DOHH2 (cell line): Measurements from ENCODE around the gene ASB6.

Experiments used
- H3F3A ChIP-seq: fragments of 200-600 bp; sonication (generic), shearing (Covaris generic); 2 replicates; pipeline ENCODE4 v1.6.0; 2016; ENCODE audit warnings: antibody characterized with exemption, mild to moderate bottlenecking; ENCODE audit not compliant: control insufficient read depth, insufficient read depth
- H3K27ac ChIP-seq: fragments of 200-600 bp; sonication (generic); 2 replicates; pipeline ENCODE4 v1.5.1; 2014; ENCODE audit warnings: low read depth, mild to moderate bottlenecking, low read length, moderate library complexity
- H3K27me3 ChIP-seq: fragments of 200-600 bp; sonication (generic); 2 replicates; pipeline ENCODE4 v1.6.1; 2014; ENCODE audit warnings: mild to moderate bottlenecking, low read length, mixed read lengths; ENCODE audit not compliant: control insufficient read depth
- H3K36me3 ChIP-seq: fragments of 200-600 bp; sonication (generic); 2 replicates; pipeline ENCODE4 v1.6.1; 2014; ENCODE audit warnings: mild to moderate bottlenecking, low read length, moderate library complexity, mixed read lengths; ENCODE audit not compliant: control insufficient read depth
- H3K4me1 ChIP-seq: fragments of 200-600 bp; sonication (generic); 2 replicates; pipeline ENCODE4 v1.6.1; 2014; ENCODE audit warnings: mild to moderate bottlenecking, low read length, mixed read lengths; ENCODE audit not compliant: control insufficient read depth
- H3K4me2 ChIP-seq: fragments of 200-600 bp; sonication (generic); 2 replicates; pipeline ENCODE4 v1.6.0; 2014; ENCODE audit warnings: mild to moderate bottlenecking, low read length, moderate library complexity
- H3K4me3 ChIP-seq: fragments of 200-600 bp; sonication (generic); 2 replicates; pipeline ENCODE4 v1.5.1; 2014; ENCODE audit warnings: mild to moderate bottlenecking, low read length, mixed read lengths
- H3K79me2 ChIP-seq: fragments of 200-600 bp; sonication (generic); 2 replicates; pipeline ENCODE4 v1.6.1; 2014; ENCODE audit warnings: mild to moderate bottlenecking, low read length, mixed read lengths; ENCODE audit not compliant: control insufficient read depth
- H3K9me2 ChIP-seq: fragments of 200-600 bp; sonication (generic); replicated peaks from 2 replicates; pipeline ENCODE4 v1.6.1; 2014; ENCODE audit warnings: mild to moderate bottlenecking, low read length, mixed read lengths; ENCODE audit not compliant: control insufficient read depth
- H3K9me3 ChIP-seq: fragments of 200-600 bp; sonication (generic); 2 replicates; pipeline ENCODE4 v1.6.1; 2014; ENCODE audit warnings: antibody characterized with exemption, low read length, mixed read lengths; ENCODE audit not compliant: control insufficient read depth, insufficient read depth
- H4K20me1 ChIP-seq: fragments of 200-600 bp; sonication (generic); 2 replicates; pipeline ENCODE4 v1.6.0; 2014; ENCODE audit warnings: low read depth, mild to moderate bottlenecking, antibody characterized with exemption, low read length, moderate library complexity; ENCODE audit not compliant: control insufficient read depth, insufficient read depth
- CTCF ChIP-seq: fragments of 200-600 bp; sonication (generic); IDR thresholded peaks from one replicate; pipeline ENCODE4 v1.5.1; 2014; ENCODE audit warnings: antibody characterized with exemption, mild to moderate bottlenecking, low read depth, low read length; ENCODE audit not compliant: poor library complexity, severe bottlenecking
- EZH2phosphoT487 ChIP-seq: fragments of 200-600 bp; sonication (generic); IDR thresholded peaks from 2 replicates; pipeline ENCODE4 v1.6.1; 2017; ENCODE audit warnings: borderline replicate concordance, mild to moderate bottlenecking, antibody characterized with exemption, low read length, moderate library complexity, mixed read lengths

ASB6 gene

GRCh38 chr9:129646654-129647053, 4.7 kb upstream of the ASB6 start:
- H3K9me3 ChIP-seq = no peaks in the 10 kb centered on the region
- no peak for TF ChIP-seq CTCF
- TF ChIP-seq EZH2phosphoT487 = no peak
- H3K4me1 ChIP-seq = no peaks in the 10 kb centered on the region
- no peak overlapping the region for H3K4me2 ChIP-seq
- no peak overlapping the region for H3K4me3 ChIP-seq
- H4K20me1 ChIP-seq = 0 out of 2 replicates have a peak, but pooled peaks cover under 1% of the 10 kb centered on the region
- no peaks in the 10 kb centered on the region for H3K27me3 ChIP-seq
- no peaks in the 10 kb centered on the region for H3F3A ChIP-seq
- no peaks in the 10 kb centered on the region for H3K9me2 ChIP-seq
- peaks cover 2% of the 10 kb centered on the region for H3K36me3 ChIP-seq
- H3K79me2 ChIP-seq = peaks cover 3% of the 10 kb centered on the region
- no peak overlapping the region for H3K27ac ChIP-seq

GRCh38 chr9:129646252-129646651, 4.3 kb upstream of the ASB6 start:
- H3K9me3 ChIP-seq = no peaks in the 10 kb centered on the region
- no peak overlapping the region for H3K4me3 ChIP-seq
- no peak overlapping the region for H3K27ac ChIP-seq
- H3K36me3 ChIP-seq = peaks cover 6% of the 10 kb centered on the region
- H3K9me2 ChIP-seq = no peaks in the 10 kb centered on the region
- TF ChIP-seq CTCF = no peak
- TF ChIP-seq EZH2phosphoT487 = no peak
- no peaks in the 10 kb centered on the region for H3K27me3 ChIP-seq
- H3K4me2 ChIP-seq = no peak overlapping the region
- H3K4me1 ChIP-seq = peaks cover under 1% of the 10 kb centered on the region
- H3F3A ChIP-seq = no peaks in the 10 kb centered on the region
- H3K79me2 ChIP-seq = peaks cover 7% of the 10 kb centered on the region
- 0 out of 2 replicates have a peak, but pooled peaks cover 5% of the 10 kb centered on the region for H4K20me1 ChIP-seq

GRCh38 chr9:129644902-129645301, 3.0 kb upstream of the ASB6 start:
- Histone ChIP-seq H3F3A (peaks cover 3% of the 10 kb centered on the region; the same call in 1 of the 2 replicates), H3K4me1 (peaks cover 14% of the 10 kb centered on the region), H3K9me2 (no peaks in the 10 kb centered on the region), H3K27ac (no peak overlapping the region), H3K9me3 (no peaks in the 10 kb centered on the region), H3K27me3 (no peaks in the 10 kb centered on the region), H3K79me2 (peaks cover 21% of the 10 kb centered on the region), H3K4me2 (no peak overlapping the region), H3K4me3 (no peak overlapping the region), H4K20me1 (0 out of 2 replicates have a peak, but pooled peaks cover 11% of the 10 kb centered on the region), H3K36me3 (peaks cover 6% of the 10 kb centered on the region)
- TF ChIP-seq EZH2phosphoT487 = no peak
- no peak for TF ChIP-seq CTCF
